ENCODE data around the gene FLT3. TPM values are rescaled to one million over a fixed set of nuclear protein-coding genes. Genes with fewer than 3 reads are reported as not detected.

FLT3 gene
- total and polyA plus RNA-seq, 2 of the 13 experiments (the other 11 are each of a cell fraction or from before 2014, with no cell fraction given), result not detected

DNA sequence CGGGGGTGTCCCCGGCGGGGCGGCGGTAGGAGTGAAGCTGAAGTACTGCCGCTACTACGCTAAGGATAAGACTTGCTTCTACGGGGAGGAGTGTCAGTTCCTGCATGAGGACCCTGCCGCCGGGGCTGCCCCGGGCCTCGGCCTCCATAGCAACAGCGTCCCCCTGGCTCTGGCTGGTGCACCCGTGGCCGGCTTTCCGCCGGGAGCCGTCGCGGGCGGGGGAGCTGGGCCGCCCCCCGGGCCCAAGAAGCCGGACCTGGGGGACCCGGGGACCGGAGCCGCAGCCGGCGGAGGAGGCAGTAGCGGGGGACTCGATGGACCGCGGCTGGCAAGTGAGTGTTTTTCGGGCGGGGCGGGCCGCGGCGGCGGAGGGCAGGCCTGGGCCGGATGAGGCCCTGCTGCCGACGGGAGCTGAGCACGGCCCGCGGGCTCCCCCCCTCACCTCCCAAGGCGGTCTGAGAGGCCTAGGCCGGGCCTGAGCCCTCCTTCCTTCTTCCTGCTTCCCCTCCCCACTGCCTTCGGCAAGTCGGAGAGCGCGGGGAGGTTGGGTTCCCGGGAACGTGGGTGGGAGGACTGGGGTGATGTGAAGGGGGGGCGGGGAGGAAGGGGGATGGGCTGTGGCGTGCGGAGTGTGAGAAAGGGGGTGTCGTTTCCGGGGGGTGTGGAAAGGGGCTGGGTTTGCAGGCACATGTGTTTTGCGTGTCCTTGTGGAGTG lies 38.5 kb upstream of the FLT3 start (continued):
- TF ChIP-seq ZNF264 (CRISPR knock-in tag; IDR thresholded peaks at IDR 0.05) (no peak), ZNF501 (CRISPR knock-in tag; IDR thresholded peaks at IDR 0.05) (no peak), HDAC2 (CRISPR knock-in tag; IDR thresholded peaks at IDR 0.05) (no peak), ZFX (CRISPR knock-in tag; IDR thresholded peaks at IDR 0.05; ENCODE audit: low read depth) (peak; percentile 90), KLF13 (CRISPR knock-in tag; IDR thresholded peaks at IDR 0.05) (no peak), ZSCAN31 (CRISPR knock-in tag; IDR thresholded peaks at IDR 0.05; ENCODE audit: low read depth) (0 out of 2 replicates have a peak, but pooled peaks have one; percentile 26), YEATS2 (CRISPR knock-in tag; IDR thresholded peaks at IDR 0.05; ENCODE audit: borderline replicate concordance) (no peak), ZNF83 (CRISPR knock-in tag; IDR thresholded peaks at IDR 0.05; ENCODE audit: borderline replicate concordance) (no peak), KAT8 (CRISPR knock-in tag; IDR thresholded peaks at IDR 0.05) (no peak), TARDBP (CRISPR knock-in tag; IDR thresholded peaks at IDR 0.05) (no peak), ZFP62 (CRISPR knock-in tag; IDR thresholded peaks at IDR 0.05) (no peak), KDM2A (CRISPR knock-in tag; IDR thresholded peaks at IDR 0.05; ENCODE audit: borderline replicate concordance, low read depth) (0 out of 2 replicates have a peak, but pooled peaks have one; percentile 40)
- TF ChIP-seq, protein P1, sequence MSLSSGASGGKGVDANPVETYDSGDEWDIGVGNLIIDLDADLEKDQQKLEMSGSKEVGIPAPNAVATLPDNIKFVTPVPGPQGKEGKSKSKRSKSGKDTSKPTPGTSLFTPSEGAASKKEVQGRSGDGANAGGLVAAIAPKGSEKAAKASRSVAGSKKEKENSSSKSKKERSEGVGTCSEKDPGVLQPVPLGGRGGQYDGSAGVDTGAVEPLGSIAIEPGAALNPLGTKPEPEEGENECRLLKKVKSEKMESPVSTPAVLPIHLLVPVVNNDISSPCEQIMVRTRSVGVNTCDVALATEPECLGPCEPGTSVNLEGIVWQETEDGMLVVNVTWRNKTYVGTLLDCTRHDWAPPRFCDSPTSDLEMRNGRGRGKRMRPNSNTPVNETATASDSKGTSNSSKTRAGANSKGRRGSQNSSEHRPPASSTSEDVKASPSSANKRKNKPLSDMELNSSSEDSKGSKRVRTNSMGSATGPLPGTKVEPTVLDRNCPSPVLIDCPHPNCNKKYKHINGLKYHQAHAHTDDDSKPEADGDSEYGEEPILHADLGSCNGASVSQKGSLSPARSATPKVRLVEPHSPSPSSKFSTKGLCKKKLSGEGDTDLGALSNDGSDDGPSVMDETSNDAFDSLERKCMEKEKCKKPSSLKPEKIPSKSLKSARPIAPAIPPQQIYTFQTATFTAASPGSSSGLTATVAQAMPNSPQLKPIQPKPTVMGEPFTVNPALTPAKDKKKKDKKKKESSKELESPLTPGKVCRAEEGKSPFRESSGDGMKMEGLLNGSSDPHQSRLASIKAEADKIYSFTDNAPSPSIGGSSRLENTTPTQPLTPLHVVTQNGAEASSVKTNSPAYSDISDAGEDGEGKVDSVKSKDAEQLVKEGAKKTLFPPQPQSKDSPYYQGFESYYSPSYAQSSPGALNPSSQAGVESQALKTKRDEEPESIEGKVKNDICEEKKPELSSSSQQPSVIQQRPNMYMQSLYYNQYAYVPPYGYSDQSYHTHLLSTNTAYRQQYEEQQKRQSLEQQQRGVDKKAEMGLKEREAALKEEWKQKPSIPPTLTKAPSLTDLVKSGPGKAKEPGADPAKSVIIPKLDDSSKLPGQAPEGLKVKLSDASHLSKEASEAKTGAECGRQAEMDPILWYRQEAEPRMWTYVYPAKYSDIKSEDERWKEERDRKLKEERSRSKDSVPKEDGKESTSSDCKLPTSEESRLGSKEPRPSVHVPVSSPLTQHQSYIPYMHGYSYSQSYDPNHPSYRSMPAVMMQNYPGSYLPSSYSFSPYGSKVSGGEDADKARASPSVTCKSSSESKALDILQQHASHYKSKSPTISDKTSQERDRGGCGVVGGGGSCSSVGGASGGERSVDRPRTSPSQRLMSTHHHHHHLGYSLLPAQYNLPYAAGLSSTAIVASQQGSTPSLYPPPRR (CRISPR knock-in tag; IDR thresholded peaks at IDR 0.05; ENCODE audit: borderline replicate concordance), result no peak
- TF ChIP-seq, protein P2, sequence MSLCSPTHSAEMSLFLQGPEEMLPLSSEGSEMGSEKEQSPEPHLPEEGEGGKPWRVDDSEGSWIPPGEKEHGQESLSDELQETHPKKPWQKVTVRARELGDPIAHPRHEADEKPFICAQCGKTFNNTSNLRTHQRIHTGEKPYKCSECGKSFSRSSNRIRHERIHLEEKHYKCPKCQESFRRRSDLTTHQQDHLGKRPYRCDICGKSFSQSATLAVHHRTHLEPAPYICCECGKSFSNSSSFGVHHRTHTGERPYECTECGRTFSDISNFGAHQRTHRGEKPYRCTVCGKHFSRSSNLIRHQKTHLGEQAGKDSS (CRISPR knock-in tag; IDR thresholded peaks at IDR 0.05; ENCODE audit: borderline replicate concordance, low read depth), result 0 out of 2 replicates have a peak, but pooled peaks have one; percentile 60
- TF ChIP-seq, protein P3, sequence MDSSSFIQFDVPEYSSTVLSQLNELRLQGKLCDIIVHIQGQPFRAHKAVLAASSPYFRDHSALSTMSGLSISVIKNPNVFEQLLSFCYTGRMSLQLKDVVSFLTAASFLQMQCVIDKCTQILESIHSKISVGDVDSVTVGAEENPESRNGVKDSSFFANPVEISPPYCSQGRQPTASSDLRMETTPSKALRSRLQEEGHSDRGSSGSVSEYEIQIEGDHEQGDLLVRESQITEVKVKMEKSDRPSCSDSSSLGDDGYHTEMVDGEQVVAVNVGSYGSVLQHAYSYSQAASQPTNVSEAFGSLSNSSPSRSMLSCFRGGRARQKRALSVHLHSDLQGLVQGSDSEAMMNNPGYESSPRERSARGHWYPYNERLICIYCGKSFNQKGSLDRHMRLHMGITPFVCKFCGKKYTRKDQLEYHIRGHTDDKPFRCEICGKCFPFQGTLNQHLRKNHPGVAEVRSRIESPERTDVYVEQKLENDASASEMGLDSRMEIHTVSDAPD (CRISPR knock-in tag; IDR thresholded peaks at IDR 0.05), result no peak
